Measurements from ENCODE around the gene ZNF330.

DNA sequence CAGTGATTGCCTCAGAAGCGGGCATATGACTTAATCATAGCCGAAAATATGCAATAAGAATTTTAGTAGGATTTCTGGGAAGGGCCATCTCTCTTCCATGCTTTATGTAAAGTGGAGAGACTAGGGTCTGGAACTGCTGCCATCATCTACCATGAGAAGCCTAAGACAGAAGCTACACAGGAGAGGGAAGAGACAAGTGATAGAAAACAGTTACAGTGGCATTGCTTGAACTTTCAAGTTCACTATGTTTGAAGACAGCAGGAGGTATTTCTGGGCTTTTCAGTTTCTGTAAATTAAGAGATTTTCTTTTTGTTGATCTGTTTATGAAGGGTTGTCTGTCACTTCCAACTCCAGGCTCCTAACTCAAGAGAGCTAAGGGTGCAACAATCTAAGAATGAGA is 62.5 kb downstream of the ZNF330 start:
- no peak for TF ChIP-seq POLR2AphosphoS5 (IDR thresholded peaks at IDR 0.05)
- TF ChIP-seq, protein P1, sequence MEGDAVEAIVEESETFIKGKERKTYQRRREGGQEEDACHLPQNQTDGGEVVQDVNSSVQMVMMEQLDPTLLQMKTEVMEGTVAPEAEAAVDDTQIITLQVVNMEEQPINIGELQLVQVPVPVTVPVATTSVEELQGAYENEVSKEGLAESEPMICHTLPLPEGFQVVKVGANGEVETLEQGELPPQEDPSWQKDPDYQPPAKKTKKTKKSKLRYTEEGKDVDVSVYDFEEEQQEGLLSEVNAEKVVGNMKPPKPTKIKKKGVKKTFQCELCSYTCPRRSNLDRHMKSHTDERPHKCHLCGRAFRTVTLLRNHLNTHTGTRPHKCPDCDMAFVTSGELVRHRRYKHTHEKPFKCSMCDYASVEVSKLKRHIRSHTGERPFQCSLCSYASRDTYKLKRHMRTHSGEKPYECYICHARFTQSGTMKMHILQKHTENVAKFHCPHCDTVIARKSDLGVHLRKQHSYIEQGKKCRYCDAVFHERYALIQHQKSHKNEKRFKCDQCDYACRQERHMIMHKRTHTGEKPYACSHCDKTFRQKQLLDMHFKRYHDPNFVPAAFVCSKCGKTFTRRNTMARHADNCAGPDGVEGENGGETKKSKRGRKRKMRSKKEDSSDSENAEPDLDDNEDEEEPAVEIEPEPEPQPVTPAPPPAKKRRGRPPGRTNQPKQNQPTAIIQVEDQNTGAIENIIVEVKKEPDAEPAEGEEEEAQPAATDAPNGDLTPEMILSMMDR (IDR thresholded peaks at IDR 0.05 in 8 of 11, conservative IDR thresholded peaks at IDR 0.05 in 3 of 11): no peak

Measured in spleen (tissue), 7 donors.